Skin of body (tissue), 2 donors: Measurements from ENCODE around the gene FOXK2. TPM values are rescaled to one million over a fixed set of nuclear protein-coding genes. Genes with fewer than 3 reads are reported as not detected.

Experiments
- DNase-seq: peaks from one replicate; lab custom pipeline; 2025; lab: John Stamatoyannopoulos, UW
- total RNA-seq: library from RNA; depleted of rRNA; stranded (reverse); fragments of >200 nt; gene quantifications from one replicate; pipeline ENCODE4 v1.2.3, GENCODE V29; 2014

FOXK2 gene
- total RNA-seq, 1 donor from 2014 or later: 25.4 TPM

- no peak for DNase-seq
Observed at GRCh38 chr17:82636626-82637598, 117.4 kb downstream of the FOXK2 start.

- DNase-seq: no peak
Observed at GRCh38 chr17:82638183-82638773, 118.7 kb downstream of the FOXK2 start.

GRCh38 chr17:82639628-82640027 is 120.1 kb downstream of the FOXK2 start:
- no peak for DNase-seq

- no peak for DNase-seq
Observed at GRCh38 chr17:82640036-82640435, 120.5 kb downstream of the FOXK2 start.

- DNase-seq: no peak
Observed at GRCh38 chr17:82642022-82642421, 122.5 kb downstream of the FOXK2 start.

- DNase-seq: no peak
Observed at GRCh38 chr17:82644148-82644547, 124.6 kb downstream of the FOXK2 start.

- DNase-seq: no peak
Observed at GRCh38 chr17:82645516-82645915, 126.0 kb downstream of the FOXK2 start.

- DNase-seq: no peak
Observed at GRCh38 chr17:82647593-82648164, 128.1 kb downstream of the FOXK2 start.

- DNase-seq: peak; percentile 86
Observed at GRCh38 chr17:82648165-82648668, 128.7 kb downstream of the FOXK2 start, which contains the start of gene WDR45B. TSS of gene WDR45B (minus strand) at chr17:82648444. CDS start at chr17:82648340, 104 bp downstream.

GRCh38 chr17:82648742-82649331 is 129.3 kb downstream of the FOXK2 start:
- no peak for DNase-seq

- no peak for DNase-seq
Observed at GRCh38 chr17:82649501-82650261, 130.1 kb downstream of the FOXK2 start.

GRCh38 chr17:82650723-82651122 is 131.2 kb downstream of the FOXK2 start:
- no peak for DNase-seq

- DNase-seq: no peak
Observed at GRCh38 chr17:82653651-82654528, 134.4 kb downstream of the FOXK2 start.

Other genes with a start within 250 kb of the FOXK2 start
- gene CSNK1D, start 246.0 kb upstream of the FOXK2 start, total RNA-seq: 40.5 TPM
- 0.30 TPM for gene CD7, start 202.1 kb upstream of the FOXK2 start, total RNA-seq
- gene SECTM1, start 186.0 kb upstream of the FOXK2 start, total RNA-seq: 11.7 TPM
- gene TEX19, start 160.5 kb upstream of the FOXK2 start, total RNA-seq: not detected
- 0.20 TPM for gene UTS2R, start 148.0 kb upstream of the FOXK2 start, total RNA-seq
- gene HEXD, start 101.4 kb upstream of the FOXK2 start, total RNA-seq: 14.8 TPM
- gene OGFOD3, start 101.1 kb upstream of the FOXK2 start, total RNA-seq: 13.5 TPM
- 24.8 TPM for gene CYBC1, start 69.0 kb upstream of the FOXK2 start, total RNA-seq
- 36.0 TPM for gene NARF, start 61.0 kb upstream of the FOXK2 start, total RNA-seq
- gene WDR45B, start 128.7 kb downstream of the FOXK2 start, total RNA-seq: 54.9 TPM
- gene RAB40B, start 179.0 kb downstream of the FOXK2 start, total RNA-seq: 7.5 TPM
- 20.1 TPM for gene FN3KRP, start 197.0 kb downstream of the FOXK2 start, total RNA-seq
- gene FN3K, start 215.9 kb downstream of the FOXK2 start, total RNA-seq: 8.1 TPM
- 44.5 TPM for gene TBCD, start 232.3 kb downstream of the FOXK2 start, total RNA-seq